Prostate gland (tissue), 2 donors: ENCODE data around the gene M1AP. TPM values are rescaled to one million over a fixed set of nuclear protein-coding genes. Genes with fewer than 3 reads are reported as not detected.

Source experiments
- DNase-seq: peaks from one replicate; pipeline ENCODE4 v3.0.0-alpha.2; 2019; ENCODE audit warnings: low spot score
- H3K27ac ChIP-seq, 2 donors: fragments of 200-600 bp; sonication (generic); 2 replicates each; pipeline ENCODE4 v1.5.1; 2017 to 2019
- H3K27me3 ChIP-seq: fragments of 200-600 bp; sonication (generic); replicated peaks from 2 replicates; pipeline ENCODE4 v1.5.1; 2019; ENCODE audit not compliant: insufficient read depth
- H3K36me3 ChIP-seq, 2 donors: fragments of 200-600 bp; sonication (generic); 1 replicate in 1 of 2; 2 replicates in 1 of 2; pipeline versions ENCODE4 v1.5.1 to v1.8.1; 2017 to 2019
- H3K4me1 ChIP-seq: fragments of 200-600 bp; sonication (generic); replicated peaks from 2 replicates; pipeline ENCODE4 v1.5.1; 2019
- H3K4me3 ChIP-seq, 2 donors: fragments of 200-600 bp; sonication (generic); 2 replicates each; pipeline ENCODE4 v1.5.1; 2017 to 2019
- H3K9me3 ChIP-seq: fragments of 200-600 bp; sonication (generic); 2 replicates; pipeline ENCODE4 v1.5.1; 2017
- CTCF ChIP-seq, 4 experiments: fragments of 200-600 bp in 2 of 4; fragments of 450-650 bp in 2 of 4; sonication (generic) in 2 of 4; IDR thresholded peaks; 1 replicate in 3 of 4; 2 replicates in 1 of 4; pipeline ENCODE4 v1.5.1; 2016 to 2019; ENCODE audit warnings: antibody characterized with exemption in 4 of 4, mild to moderate bottlenecking in 2 of 4, moderate library complexity in 2 of 4
- POLR2A ChIP-seq: fragments of 450-650 bp; IDR thresholded peaks from one replicate; pipeline ENCODE4 v1.6.1; 2016; ENCODE audit warnings: antibody characterized with exemption, mild to moderate bottlenecking
- POLR2AphosphoS5 ChIP-seq: sonication (generic); formaldehyde crosslinking; IDR thresholded peaks from one replicate; pipeline ENCODE4 v1.6.1; 2017; ENCODE audit warnings: antibody characterized with exemption
- WGBS: methylation state at CpG from one replicate; pipeline ENCODE4 v1.1.5; 2018; 5-methylcytosine and 5-hydroxymethylcytosine counted together
- intact Hi-C: fragments of 100-400 bp; cut with DNase I; formaldehyde crosslinking; loops from one replicate; pipeline ENCODE4 v1.14.2; 2022
- total RNA-seq, 2 donors: library from RNA; depleted of rRNA; stranded (reverse); fragments of >200 nt; gene quantifications; one replicate each; pipeline ENCODE4 v1.1.0, GENCODE V29; 2016

The M1AP gene
- total RNA-seq, 2 donors from 2014 or later, result 0.18 to 10.9 TPM

GRCh38 chr2:74536166-74536950 lies 111.8 kb downstream of the M1AP start:
- intact Hi-C loops, result no loop called here
- H3K9me3 ChIP-seq, result no peaks in the 10 kb centered on the region
- TF ChIP-seq POLR2A, result no peak
- no peak for TF ChIP-seq POLR2AphosphoS5
- TF ChIP-seq CTCF (IDR thresholded peaks at IDR 0.05), result no peak
- no peaks in the 10 kb centered on the region for H3K27me3 ChIP-seq
- no peak overlapping the region for H3K4me3 ChIP-seq
- H3K36me3 ChIP-seq, result no peaks in the 10 kb centered on the region
- no peaks in the 10 kb centered on the region for H3K4me1 ChIP-seq
- WGBS, result 84% methylated on average over 21 of the region's 23 CpGs
- H3K27ac ChIP-seq, result no peak overlapping the region
- no peak for DNase-seq

DNA sequence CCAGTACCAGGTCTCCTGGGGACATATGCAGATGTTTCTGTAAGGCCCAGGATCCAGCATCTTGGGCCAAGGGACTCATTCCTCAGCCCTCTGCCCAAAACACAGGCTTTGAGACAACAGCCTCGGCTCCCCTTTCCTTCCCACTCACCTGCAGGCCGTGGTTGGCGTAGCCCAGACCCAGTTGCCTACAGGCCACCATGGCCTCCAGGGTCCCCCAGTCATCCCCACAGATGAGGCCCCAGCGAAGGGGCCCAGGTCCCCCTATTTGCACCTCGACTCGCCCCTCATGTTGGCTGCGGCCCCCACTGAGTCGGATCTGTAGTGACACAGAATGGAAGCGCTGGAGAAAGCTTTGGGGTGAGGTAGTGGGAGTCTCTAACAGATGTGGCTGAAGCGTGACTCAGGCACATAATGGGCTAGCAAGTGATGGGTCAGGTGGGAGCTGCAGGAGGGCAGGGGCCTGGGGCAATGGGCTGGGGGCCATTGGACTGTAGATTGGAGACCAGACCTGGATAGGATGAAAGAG lies 112.6 kb downstream of the M1AP start:
- Histone ChIP-seq H3K9me3 (no peaks in the 10 kb centered on the region), H3K27ac (no peak overlapping the region), H3K4me3 (no peak overlapping the region), H3K36me3 (no peaks in the 10 kb centered on the region), H3K4me1 (no peaks in the 10 kb centered on the region), H3K27me3 (no peaks in the 10 kb centered on the region)
- TF ChIP-seq CTCF (IDR thresholded peaks at IDR 0.05) (no peak), POLR2A (no peak), POLR2AphosphoS5 (no peak)
- WGBS, result 89% methylated on average over 10 of the region's 10 CpGs
- intact Hi-C loops, result no loop called here
- DNase-seq, result no peak

- no peak for DNase-seq
- Histone ChIP-seq H3K4me1 (no peaks in the 10 kb centered on the region), H3K9me3 (no peaks in the 10 kb centered on the region), H3K4me3 (no peak overlapping the region), H3K27me3 (no peaks in the 10 kb centered on the region), H3K36me3 (no peaks in the 10 kb centered on the region), H3K27ac (no peak overlapping the region)
- intact Hi-C loops, result no loop called here
- TF ChIP-seq POLR2A (no peak), CTCF (IDR thresholded peaks at IDR 0.05) (no peak), POLR2AphosphoS5 (no peak)
- WGBS, result 77% methylated on average over 12 of the region's 12 CpGs
Measured at GRCh38 chr2:74534411-74534810, 113.7 kb downstream of the M1AP start.

GRCh38 chr2:74533464-74533863 lies 114.7 kb downstream of the M1AP start:
- H3K27me3 ChIP-seq, result no peaks in the 10 kb centered on the region
- TF ChIP-seq CTCF (IDR thresholded peaks at IDR 0.05), result no peak
- TF ChIP-seq POLR2AphosphoS5, result no peak
- no peak for TF ChIP-seq POLR2A
- no peak overlapping the region for H3K27ac ChIP-seq
- peaks cover 5% of the 10 kb centered on the region for H3K4me1 ChIP-seq
- no peak overlapping the region for H3K4me3 ChIP-seq
- no peak for DNase-seq
- intact Hi-C loops, result no loop called here
- 87% methylated on average over 4 of the region's 4 CpGs for WGBS
- H3K36me3 ChIP-seq, result no peaks in the 10 kb centered on the region
- no peaks in the 10 kb centered on the region for H3K9me3 ChIP-seq

DNA sequence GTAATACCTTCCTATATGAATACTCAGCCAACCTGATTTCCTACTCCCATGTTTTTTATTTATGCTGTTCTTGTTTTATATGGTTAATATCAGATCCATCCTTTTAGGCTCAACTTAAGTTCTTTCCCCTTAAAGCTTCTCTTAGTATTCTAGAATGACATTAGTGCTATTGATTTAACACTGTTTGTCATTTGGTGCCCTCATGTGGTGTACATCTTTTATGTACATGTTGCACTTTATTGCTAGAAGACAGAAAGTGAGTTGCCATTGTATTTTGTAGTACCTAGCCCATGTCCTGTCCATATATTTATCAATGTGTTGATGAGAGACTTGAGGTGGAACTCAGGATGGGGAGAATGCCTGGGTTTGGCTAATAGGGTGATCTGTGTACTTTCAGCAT lies 115.9 kb downstream of the M1AP start:
- intact Hi-C loops, result no loop called here
- no peaks in the 10 kb centered on the region for H3K27me3 ChIP-seq
- no peaks in the 10 kb centered on the region for H3K36me3 ChIP-seq
- TF ChIP-seq POLR2AphosphoS5, result no peak
- TF ChIP-seq CTCF (IDR thresholded peaks at IDR 0.05), result peak in 2 of 4 experiments; percentile 31
- no peak for DNase-seq
- H3K4me1 ChIP-seq, result peaks cover 7% of the 10 kb centered on the region
- H3K4me3 ChIP-seq, result no peak overlapping the region
- H3K9me3 ChIP-seq, result no peaks in the 10 kb centered on the region
- no peak overlapping the region for H3K27ac ChIP-seq
